H1 (cell line): ENCODE data around the gene CLASP2. TPM values are rescaled to one million over a fixed set of nuclear protein-coding genes. Genes with fewer than 3 reads are reported as not detected.

ENCODE experiments used
- CTCF ChIA-PET: fragments of 300-600 bp; sonication (Branson Sonifier 250); formaldehyde crosslinking; loops from one replicate; lab custom pipeline; 2021; ENCODE audit not compliant: partially characterized antibody; lab: Charles Lee
- POLR2A ChIA-PET: fragments of 300-600 bp; sonication (Branson Sonifier 250); formaldehyde crosslinking; loops from one replicate; lab custom pipeline; 2021; ENCODE audit warnings: inconsistent platforms; ENCODE audit not compliant: partially characterized antibody; lab: Charles Lee
- DNase-seq, 2 experiments: peaks; one replicate each; pipeline versions ENCODE4 v3.0.0 to v3.0.0-alpha.2; 2010 to 2022; ENCODE audit warnings: low spot score in 2 of 2, low read depth in 1 of 2, mixed read lengths in 1 of 2
- FAIRE-seq: peaks from 2 replicates; lab custom pipeline; 2011; peaks lifted over from hg19 to GRCh38; lab: Jason Lieb, UNC
- H2AFZ ChIP-seq: 2 replicates; pipeline ENCODE4 v1.8.1; 2012; ENCODE audit warnings: low read length, inconsistent platforms
- H2AK5ac ChIP-seq: 2 replicates; pipeline ENCODE4 v1.6.1; 2013; ENCODE audit warnings: low read depth, low read length
- H2BK120ac ChIP-seq: replicated peaks from 2 replicates; pipeline ENCODE3; 2013; ENCODE audit warnings: low read depth, low read length, inconsistent platforms
- H2BK12ac ChIP-seq: 2 replicates; pipeline ENCODE4 v1.6.1; 2013; ENCODE audit warnings: low read depth, low read length
- H2BK15ac ChIP-seq: 2 replicates; pipeline ENCODE4 v1.6.1; 2013; ENCODE audit warnings: low read length
- H2BK20ac ChIP-seq: 2 replicates; pipeline ENCODE4 v1.6.1; 2013; ENCODE audit warnings: low read length
- H2BK5ac ChIP-seq: 2 replicates; pipeline ENCODE4 v1.6.1; 2013; ENCODE audit warnings: low read depth, low read length
- H3K14ac ChIP-seq: 2 replicates; pipeline ENCODE4 v1.6.1; 2013; ENCODE audit warnings: inconsistent platforms; ENCODE audit not compliant: insufficient read length
- H3K18ac ChIP-seq: 2 replicates; pipeline ENCODE4 v1.6.1; 2013; ENCODE audit warnings: low read length; ENCODE audit errors: extremely low read depth
- H3K23ac ChIP-seq: 2 replicates; pipeline ENCODE4 v1.6.1; 2013; ENCODE audit warnings: inconsistent platforms; ENCODE audit not compliant: insufficient read length
- H3K23me2 ChIP-seq: 2 replicates; pipeline ENCODE4 v1.6.1; 2013; ENCODE audit warnings: low read depth, low read length
- H3K27ac ChIP-seq: 2 replicates; pipeline ENCODE4 v1.6.1; 2011; ENCODE audit warnings: low read depth, low read length, inconsistent platforms
- H3K27me3 ChIP-seq, 4 experiments: replicated peaks in 1 of 4; 1 replicate in 1 of 4; 2 replicates in 3 of 4; pipeline versions ENCODE4 v1.6.1 to v1.8.1; 2011 to 2013; ENCODE audit warnings: low read length in 3 of 4, mild to moderate bottlenecking in 3 of 4, inconsistent platforms in 2 of 4, mixed read lengths in 2 of 4, moderate library complexity in 1 of 4; ENCODE audit not compliant: control insufficient read depth in 3 of 4, insufficient read depth in 3 of 4; ENCODE audit errors: extremely low read depth in 1 of 4
- H3K36me3 ChIP-seq, 4 experiments: 2 replicates each; pipeline versions ENCODE4 v1.6.1 to v1.8.1; 2011 to 2013; ENCODE audit warnings: mild to moderate bottlenecking in 4 of 4, low read length in 3 of 4, moderate library complexity in 2 of 4, control low read depth in 1 of 4, inconsistent platforms in 1 of 4; ENCODE audit not compliant: insufficient read depth in 4 of 4, control insufficient read depth in 2 of 4
- H3K4ac ChIP-seq: replicated peaks from 2 replicates; pipeline ENCODE3; 2013; ENCODE audit warnings: low read length, low read depth, mixed read lengths, inconsistent platforms; ENCODE audit not compliant: insufficient read length
- H3K4me1 ChIP-seq, 4 experiments: replicated peaks in 1 of 4; 1 replicate in 1 of 4; 2 replicates in 3 of 4; pipeline versions ENCODE4 v1.6.1 to v1.8.1; 2011 to 2013; ENCODE audit warnings: low read length in 3 of 4, inconsistent platforms in 2 of 4, mixed read lengths in 1 of 4; ENCODE audit not compliant: insufficient read depth in 4 of 4, control insufficient read depth in 3 of 4
- H3K4me2 ChIP-seq, 2 experiments: 2 replicates each; pipeline versions ENCODE4 v1.6.1 to v1.8.1; 2011 to 2013; ENCODE audit warnings: low read depth in 2 of 2, low read length in 2 of 2, control low read depth in 1 of 2, inconsistent platforms in 1 of 2, mild to moderate bottlenecking in 1 of 2; ENCODE audit not compliant: insufficient read depth in 1 of 2
- H3K4me3 ChIP-seq, 4 experiments: fragments of 200-600, 300-600 bp in 1 of 4; sonication (generic), shearing (Covaris generic), sonication (Bioruptor Twin) in 1 of 4; 2 replicates each; pipeline versions ENCODE4 v1.5.1 to v1.8.1; 2011 to 2016; ENCODE audit warnings: low read length in 4 of 4, low read depth in 3 of 4, control low read depth in 2 of 4, inconsistent platforms in 2 of 4, mild to moderate bottlenecking in 2 of 4, mixed read lengths in 1 of 4, moderate library complexity in 1 of 4; ENCODE audit not compliant: insufficient read depth in 2 of 4; ENCODE audit errors: extremely low read depth in 1 of 4
- H3K56ac ChIP-seq: replicated peaks from 2 replicates; pipeline ENCODE3; 2013; ENCODE audit warnings: low read depth, mild to moderate bottlenecking, mixed read lengths, low read length, inconsistent platforms; ENCODE audit not compliant: insufficient read length
- H3K79me1 ChIP-seq: 2 replicates; pipeline ENCODE4 v1.6.1; 2013; ENCODE audit warnings: low read depth, low read length, control low read depth
- H3K79me2 ChIP-seq, 2 experiments: 2 replicates each; pipeline versions ENCODE4 v1.6.1 to v1.8.1; 2012 to 2013; ENCODE audit warnings: low read length in 2 of 2, mild to moderate bottlenecking in 2 of 2, inconsistent platforms in 1 of 2; ENCODE audit not compliant: insufficient read depth in 2 of 2, control insufficient read depth in 1 of 2
- H3K9ac ChIP-seq, 4 experiments: replicated peaks in 1 of 4; 1 replicate in 1 of 4; 2 replicates in 3 of 4; pipeline versions ENCODE4 v1.6.1 to v1.8.1; 2011 to 2013; ENCODE audit warnings: low read depth in 3 of 4, low read length in 3 of 4, control low read depth in 2 of 4, mild to moderate bottlenecking in 2 of 4, moderate library complexity in 2 of 4, inconsistent platforms in 1 of 4; ENCODE audit errors: extremely low read depth in 1 of 4
- H3K9me3 ChIP-seq, 2 experiments: 2 replicates each; pipeline versions ENCODE4 v1.6.1 to v1.8.1; 2012 to 2013; ENCODE audit warnings: mild to moderate bottlenecking in 2 of 2, moderate library complexity in 2 of 2, control low read depth in 1 of 2, inconsistent platforms in 1 of 2, low read depth in 1 of 2, low read length in 1 of 2, mixed read lengths in 1 of 2; ENCODE audit not compliant: insufficient read depth in 2 of 2
- H4K20me1 ChIP-seq, 2 experiments: replicated peaks in 1 of 2; 2 replicates each; pipeline versions ENCODE3 to v1.8.1; 2011 to 2013; ENCODE audit warnings: inconsistent platforms in 2 of 2, low read length in 2 of 2, mild to moderate bottlenecking in 1 of 2; ENCODE audit not compliant: insufficient read depth in 2 of 2, control insufficient read depth in 1 of 2
- H4K5ac ChIP-seq: 2 replicates; pipeline ENCODE4 v1.6.1; 2013; ENCODE audit warnings: low read length, low read depth, mixed read lengths, inconsistent platforms; ENCODE audit not compliant: insufficient read length
- H4K8ac ChIP-seq: 2 replicates; pipeline ENCODE4 v1.8.0; 2013; ENCODE audit warnings: mild to moderate bottlenecking, moderate library complexity, low read length, inconsistent platforms; ENCODE audit not compliant: insufficient read depth; ENCODE audit errors: extremely low read depth
- H4K91ac ChIP-seq: replicated peaks from 2 replicates; pipeline ENCODE3; 2013; ENCODE audit warnings: low read length, mixed read lengths, inconsistent platforms; ENCODE audit not compliant: insufficient read length
- WGBS, 2 experiments: shearing (Covaris generic) in 1 of 2; methylation state at CpG; one replicate each; pipeline versions ENCODE4 v1.1.6 to v1.1.7; 2013 to 2015; ENCODE audit warnings: low lambda C conversion rate in 2 of 2, mixed read lengths in 2 of 2, inconsistent platforms in 1 of 2, low coverage in 1 of 2, missing lambda C conversion rate in 1 of 2; ENCODE audit not compliant: insufficient replicate concordance in 2 of 2, insufficient coverage in 1 of 2, insufficient read length in 1 of 2; ENCODE audit errors: extremely low coverage in 1 of 2, missing lambda C conversion rate in 1 of 2; 5-methylcytosine and 5-hydroxymethylcytosine counted together
- polyA plus RNA-seq, 7 experiments: library from polyadenylated mRNA; depleted of rRNA in 3 of 7; stranded (reverse) in 5 of 7; unstranded in 2 of 7; fragments of >200 nt in 5 of 7; fragments of 200-250 nt in 2 of 7; gene quantifications; 1 replicate in 5 of 7; 2 replicates in 1 of 7; 4 replicates in 1 of 7; pipeline versions ENCODE4 v1.2.1 to v1.2.3, GENCODE V29; 2011 to 2013; ENCODE audit warnings: missing spikeins in 2 of 7, mixed read lengths in 2 of 7
- total RNA-seq: library from RNA; stranded (reverse); fragmentation: NEBNext Ultra II Directional; extraction: Animal tissue kit (Norgen Biotek cat#: 25700); gene quantifications from 2 replicates; pipeline ENCODE4 v1.2.1, GENCODE V29; 2021

Gene CLASP2
- total and polyA plus RNA-seq, 2 of the 8 experiments (the other 6 are each of a cell fraction or from before 2014, with no cell fraction given), result 21.7 to 58.0 TPM

DNA sequence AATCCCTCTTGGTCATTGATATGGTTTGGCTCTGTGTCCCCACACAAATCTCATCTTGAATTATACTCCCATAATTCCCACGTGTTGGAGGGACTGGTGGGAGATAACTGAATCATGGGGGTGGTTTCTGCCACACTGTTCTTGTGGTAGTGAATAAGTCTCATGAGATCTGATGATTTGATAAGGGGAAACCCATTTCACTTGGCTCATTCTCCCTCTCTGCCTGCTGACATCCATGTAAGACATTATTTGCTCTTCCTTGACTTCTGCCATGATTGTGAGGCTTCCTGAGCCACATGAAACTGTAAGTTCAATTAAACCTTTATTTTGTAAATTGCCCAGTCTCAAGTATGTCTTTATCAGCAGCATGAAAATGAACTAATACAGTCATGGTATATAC, 171.0 kb downstream of the CLASP2 start:
- ChIA-PET CTCF (no interaction called here), POLR2A (no interaction called here)
- H3K23ac ChIP-seq, result no peak overlapping the region
- H4K20me1 ChIP-seq, result no peaks in the 10 kb centered on the region
- H3K9me3 ChIP-seq, result no peaks in the 10 kb centered on the region; a peak in 1 of 4 replicates
- H3K4me1 ChIP-seq, result no peaks in the 10 kb centered on the region
- H2BK12ac ChIP-seq, result no peak overlapping the region
- no peak overlapping the region for H3K27ac ChIP-seq
- H3K4ac ChIP-seq, result no peak overlapping the region
- no peak overlapping the region for H3K9ac ChIP-seq
- no peak overlapping the region for H2AFZ ChIP-seq
- no peak overlapping the region for H2BK20ac ChIP-seq
- no peak overlapping the region for H4K5ac ChIP-seq
- H3K79me1 ChIP-seq, result no peaks in the 10 kb centered on the region
- no peak overlapping the region for H3K4me3 ChIP-seq
- no peaks in the 10 kb centered on the region for H3K79me2 ChIP-seq
- H2BK5ac ChIP-seq, result no peak overlapping the region
- H4K8ac ChIP-seq, result no peak overlapping the region
- WGBS, 2 experiments, result 78% methylated on average over 1 of the region's 1 CpG; no CpG with 5 or more reads in 1 of the 2 experiments
- no peak overlapping the region for H3K18ac ChIP-seq
- H2BK15ac ChIP-seq, result no peak overlapping the region
- no peak overlapping the region for H3K4me2 ChIP-seq
- H3K56ac ChIP-seq, result no peak overlapping the region
- H4K91ac ChIP-seq, result no peak overlapping the region
- H3K27me3 ChIP-seq, result no peaks in the 10 kb centered on the region
- no peak overlapping the region for H2AK5ac ChIP-seq
- no peak overlapping the region for H2BK120ac ChIP-seq
- peaks cover 0 to 7% (median 3%) of the 10 kb centered on the region in 4 experiments; a peak in 3 of 8 replicates for H3K36me3 ChIP-seq
- H3K23me2 ChIP-seq, result no peaks in the 10 kb centered on the region
- no peak overlapping the region for H3K14ac ChIP-seq
- FAIRE-seq (no peak), DNase-seq (no peak)
